HG03571 (cell line): ENCODE results near the gene ILRUN.
"Not testable (repeated sequence)": the region's sequence is repeated elsewhere in the genome, so short reads cannot be mapped to it uniquely, and the experiment has no call there.

Experiments used
- ATAC-seq: cut with Tn5 transposase; IDR thresholded peaks from one replicate; pipeline ENCODE4 v1.9.1; 2021; ENCODE audit not compliant: unreplicated experiment

The ILRUN gene

DNA sequence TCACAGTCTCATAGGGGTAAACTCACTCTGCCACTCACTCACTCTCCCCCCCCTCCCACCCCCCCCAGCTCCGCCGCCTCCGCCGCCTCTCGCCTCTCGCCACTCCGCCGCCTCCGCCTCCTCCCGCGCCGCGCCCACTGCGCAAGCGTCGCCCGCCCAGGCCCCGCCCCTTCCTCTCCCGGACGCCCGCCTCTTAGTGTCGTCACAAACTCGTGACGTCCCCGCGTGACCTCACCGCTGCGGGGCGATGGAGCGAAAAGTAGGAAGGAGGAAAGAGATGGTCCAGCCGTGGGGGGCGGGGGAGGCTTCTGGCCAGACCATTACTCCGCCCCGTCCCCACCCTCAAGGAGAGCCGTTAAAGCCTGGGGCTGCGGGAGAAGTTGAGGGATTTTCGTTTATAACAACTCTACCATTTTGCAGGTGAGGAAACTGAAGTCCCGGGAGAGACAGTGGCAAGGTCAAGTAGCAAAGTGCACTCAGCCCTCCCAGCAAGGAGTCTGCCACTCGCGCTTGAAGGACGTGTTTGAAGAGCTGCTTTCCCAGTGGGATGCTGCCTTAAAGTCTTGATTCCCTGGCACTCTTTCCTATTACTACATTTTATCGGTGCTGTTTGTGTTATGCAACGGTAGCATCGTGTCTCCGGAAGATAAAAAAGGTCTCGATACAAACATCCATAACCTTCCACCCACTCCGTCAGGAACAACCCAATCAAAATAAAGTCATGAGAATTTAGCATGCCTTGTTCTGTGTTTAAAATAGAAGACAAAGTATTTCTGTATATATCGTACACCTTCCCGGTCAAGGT, at the start of gene ILRUN:
ILRUN (minus strand) TSS at position 29 of the 805 bp plus-strand sequence. CDS start 164 bp downstream, outside the sequence.
- ATAC-seq, result peak; percentile 63

DNA sequence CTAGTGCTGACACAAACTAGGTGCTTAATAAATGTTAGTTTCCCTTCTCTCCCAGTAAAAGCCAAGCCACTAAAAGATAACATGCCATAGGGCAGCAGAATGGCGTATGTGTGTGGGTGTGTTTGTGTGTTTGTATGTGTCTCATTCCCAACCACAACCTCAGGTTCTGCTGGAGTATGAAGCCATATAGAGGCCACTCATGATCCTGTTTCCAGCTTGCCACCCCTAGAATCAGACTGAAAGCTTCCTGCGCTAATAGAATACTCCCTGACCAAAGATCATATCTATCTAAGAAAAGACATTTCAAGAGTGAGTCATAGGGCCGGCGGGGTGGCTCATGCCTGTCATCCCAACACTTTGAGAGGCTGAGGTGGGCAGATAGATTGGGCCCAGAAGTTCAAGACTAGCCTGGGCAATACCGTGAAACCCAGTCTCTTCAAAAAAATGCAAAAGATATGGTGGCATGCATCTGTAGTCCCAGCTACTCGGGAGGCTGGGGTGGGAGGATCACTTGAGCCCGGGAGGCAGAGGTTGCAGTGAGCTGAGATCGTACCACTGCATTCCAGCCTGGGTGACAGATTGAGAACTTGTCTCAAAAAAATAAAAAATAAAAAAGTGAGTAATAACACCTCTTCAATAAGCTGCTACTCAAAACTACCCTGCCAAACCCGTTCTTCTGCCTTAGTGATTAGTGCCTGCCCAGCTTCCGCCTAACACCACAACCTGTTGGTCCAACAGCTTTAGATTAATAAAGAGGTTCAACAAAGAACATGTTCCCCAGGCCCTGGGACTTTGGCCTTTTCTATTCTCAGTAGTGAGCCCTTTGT, 48.9 kb upstream of the ILRUN start:
- no peak for ATAC-seq

DNA sequence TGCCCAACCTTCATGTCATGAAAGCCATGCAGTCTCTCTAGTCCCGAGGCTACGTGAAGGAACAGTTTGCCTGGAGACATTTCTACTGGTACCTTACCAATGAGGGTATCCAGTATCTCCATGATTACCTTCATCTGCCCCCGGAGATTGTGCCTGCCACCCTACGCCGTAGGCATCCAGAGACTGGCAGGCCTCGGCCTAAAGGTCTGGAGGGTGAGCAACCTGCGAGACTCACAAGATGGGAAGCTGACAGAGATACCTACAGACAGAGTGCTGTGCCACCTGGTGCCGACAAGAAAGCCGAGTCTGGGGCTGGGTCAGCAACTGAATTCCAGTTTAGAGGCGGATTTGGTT, 47.7 kb upstream of the ILRUN start:
- not testable (repeated sequence) for ATAC-seq

DNA sequence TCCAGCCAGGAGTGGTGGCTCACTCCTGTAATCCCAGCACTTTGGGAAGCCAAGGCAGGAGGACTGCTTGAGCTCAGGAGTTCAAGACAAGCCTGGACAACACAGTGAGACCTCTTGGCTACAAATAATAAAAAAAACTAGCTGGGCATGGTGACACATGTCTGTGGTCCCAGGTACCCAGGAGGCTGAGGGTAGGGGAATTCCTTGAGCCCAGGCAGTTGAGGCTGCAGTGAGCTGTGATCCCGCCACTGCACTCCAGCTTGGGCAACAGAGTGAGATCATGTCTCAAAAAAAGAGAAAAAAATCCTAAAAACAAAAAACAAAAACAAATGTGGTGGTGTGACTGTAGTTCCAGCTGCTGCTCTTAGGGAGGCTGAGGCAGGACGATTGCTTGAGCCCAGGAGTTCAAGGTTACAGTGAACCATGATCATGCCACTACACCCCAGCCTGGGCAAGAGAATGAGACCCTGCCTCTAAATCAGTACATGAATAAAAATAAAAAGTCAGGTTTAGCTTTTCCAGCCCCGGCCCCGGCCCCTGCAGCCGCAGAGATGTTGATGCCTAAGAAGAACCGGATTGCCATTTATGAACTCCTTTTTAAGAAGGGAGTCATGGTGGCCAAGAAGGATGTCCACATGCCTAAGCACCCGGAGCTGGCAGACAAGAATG, 47.2 kb upstream of the ILRUN start:
- ATAC-seq, result no peak

DNA sequence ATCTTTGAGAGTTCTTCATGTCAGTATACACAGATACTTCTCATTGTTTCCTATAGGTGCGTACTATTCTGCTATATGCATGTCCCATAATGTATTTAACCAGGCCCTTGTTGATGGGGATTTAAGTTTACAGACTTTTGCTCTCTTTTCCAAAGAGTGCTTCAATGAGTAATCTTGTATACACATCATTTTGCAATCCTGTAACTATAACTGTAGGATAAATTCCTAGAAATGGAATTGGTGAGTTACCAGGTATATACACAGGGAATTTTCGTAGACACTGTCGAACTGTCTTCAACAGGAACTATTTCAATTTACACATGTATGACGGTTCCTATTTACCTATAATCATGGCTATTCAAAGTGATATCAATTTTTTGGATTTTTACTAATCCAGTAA, 45.5 kb upstream of the ILRUN start:
- no peak for ATAC-seq

DNA sequence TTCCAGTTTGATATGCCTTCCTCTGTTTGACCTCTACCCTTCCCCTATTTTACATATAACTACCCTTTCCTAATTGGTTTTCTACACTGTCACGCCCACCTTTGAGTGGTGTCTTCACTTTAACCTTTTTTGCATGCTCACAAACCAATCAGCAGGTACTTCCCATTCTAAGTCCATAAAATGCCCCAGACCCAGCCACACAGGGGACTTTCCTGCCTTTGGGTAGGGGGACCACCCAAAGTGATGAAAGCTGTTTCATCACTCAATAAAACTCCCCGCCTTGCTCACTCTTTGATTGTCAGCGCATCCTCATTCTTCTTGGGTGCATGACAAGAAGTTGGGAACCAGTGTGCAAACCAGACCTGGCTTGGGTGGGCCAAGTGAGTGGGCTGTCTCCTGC, 40.3 kb upstream of the ILRUN start:
- no peak for ATAC-seq

DNA sequence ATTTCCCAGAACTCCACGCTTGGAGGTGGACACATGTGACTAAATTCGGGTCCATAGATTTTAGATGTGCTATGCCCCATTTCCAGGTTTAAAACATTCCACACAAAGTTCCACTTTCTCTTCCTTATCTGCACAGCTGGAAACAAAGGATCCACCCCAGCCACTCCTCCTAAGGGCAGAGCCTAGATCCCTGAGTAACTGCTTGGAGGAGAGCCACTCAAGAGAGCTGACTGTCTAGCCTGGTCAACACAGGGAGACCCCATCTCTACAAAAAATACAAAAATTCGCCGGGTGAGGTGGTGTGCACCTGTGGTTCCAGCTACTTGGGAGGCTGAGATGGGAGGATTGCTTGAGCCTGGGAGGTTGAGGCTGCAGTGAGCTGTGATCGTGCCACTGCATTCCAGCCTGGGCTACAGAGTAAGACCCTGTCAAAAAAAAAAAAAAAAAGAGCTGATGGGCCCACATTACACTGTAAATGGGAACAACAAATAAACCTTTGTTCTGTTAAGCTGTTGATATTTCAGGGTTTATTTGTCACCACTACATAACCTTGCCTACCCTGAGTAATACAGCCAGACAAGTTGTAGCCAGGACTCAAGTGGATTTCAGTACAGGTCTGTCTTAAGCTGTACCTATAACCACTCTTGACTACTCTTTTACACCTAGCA, 35.0 kb upstream of the ILRUN start:
- ATAC-seq, result no peak

DNA sequence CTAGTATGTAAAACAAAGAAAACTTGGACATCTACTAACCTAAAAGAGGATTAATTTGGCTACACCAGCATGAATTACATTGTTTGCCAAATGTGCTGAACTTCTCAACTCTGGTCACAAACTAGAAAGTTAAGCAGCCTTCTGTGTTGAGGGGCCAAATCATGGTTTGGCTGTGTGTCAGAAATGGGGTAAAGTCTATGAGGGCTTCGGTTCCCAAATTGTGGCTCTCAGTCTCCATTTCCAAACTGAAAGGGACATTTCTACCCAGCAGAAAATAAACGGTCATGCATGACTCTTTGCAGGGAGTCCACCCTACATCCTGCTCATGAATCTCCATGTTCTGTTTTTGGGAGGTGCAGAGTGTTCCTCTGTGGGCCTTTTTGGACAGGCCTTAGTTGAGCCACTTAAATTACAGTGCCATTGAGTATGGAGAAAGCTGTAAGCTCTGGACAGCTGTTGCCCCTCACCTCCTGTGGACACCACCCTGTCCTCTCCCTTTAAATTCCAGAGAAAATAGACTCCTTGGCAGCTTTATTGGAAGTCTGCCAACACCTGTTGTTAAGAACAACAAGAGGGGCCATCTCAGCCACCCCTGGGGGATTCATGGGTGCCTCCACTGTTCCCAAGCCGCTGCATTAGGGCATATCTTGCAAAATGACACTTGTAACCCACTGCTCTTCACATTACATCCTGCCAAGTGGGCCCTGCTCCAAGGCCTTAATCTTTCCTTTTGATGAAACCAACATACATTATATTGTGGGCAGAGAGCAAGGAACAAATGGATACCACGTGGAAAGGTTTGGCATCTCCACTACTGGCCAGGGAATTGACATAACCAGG, 33.3 kb upstream of the ILRUN start:
- no peak for ATAC-seq

DNA sequence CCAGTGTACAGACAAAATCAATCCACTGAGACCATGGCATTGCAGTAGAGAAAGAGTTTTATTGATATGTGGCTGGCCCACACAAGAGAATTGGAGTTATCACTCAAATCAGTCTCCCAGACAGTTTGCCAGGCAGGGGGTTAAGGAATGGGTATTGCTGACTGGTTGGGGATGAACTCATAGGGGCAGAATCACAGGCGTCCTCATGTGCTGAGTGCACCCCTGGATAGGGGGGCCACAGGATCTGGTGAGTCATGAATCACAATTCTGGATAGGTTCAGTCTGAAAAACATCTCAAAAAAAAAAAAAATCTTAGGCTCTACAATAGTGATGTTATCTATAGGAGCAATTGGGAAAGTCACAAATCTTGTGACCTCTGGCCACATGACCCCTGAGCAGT, 29.5 kb upstream of the ILRUN start:
- no peak for ATAC-seq

DNA sequence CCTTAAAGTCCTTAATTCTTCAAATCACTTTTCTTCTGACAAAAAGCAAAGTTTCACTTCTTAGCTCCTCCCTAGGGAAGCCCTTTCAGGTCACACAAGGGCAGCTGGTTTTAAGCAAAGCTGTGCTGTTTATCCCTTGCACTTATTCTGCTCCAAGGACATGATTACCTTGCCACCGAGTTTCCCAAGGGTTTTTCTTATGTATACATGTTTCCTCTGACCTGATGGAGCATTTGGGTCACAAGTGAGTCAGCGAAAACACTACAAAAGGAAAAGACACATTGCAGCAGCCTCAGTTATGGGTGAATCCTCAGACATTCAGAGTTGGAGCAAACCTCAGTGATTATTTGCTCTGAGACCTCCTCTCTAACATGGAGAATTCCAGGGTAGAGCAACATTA, 26.6 kb upstream of the ILRUN start:
- no peak for ATAC-seq

DNA sequence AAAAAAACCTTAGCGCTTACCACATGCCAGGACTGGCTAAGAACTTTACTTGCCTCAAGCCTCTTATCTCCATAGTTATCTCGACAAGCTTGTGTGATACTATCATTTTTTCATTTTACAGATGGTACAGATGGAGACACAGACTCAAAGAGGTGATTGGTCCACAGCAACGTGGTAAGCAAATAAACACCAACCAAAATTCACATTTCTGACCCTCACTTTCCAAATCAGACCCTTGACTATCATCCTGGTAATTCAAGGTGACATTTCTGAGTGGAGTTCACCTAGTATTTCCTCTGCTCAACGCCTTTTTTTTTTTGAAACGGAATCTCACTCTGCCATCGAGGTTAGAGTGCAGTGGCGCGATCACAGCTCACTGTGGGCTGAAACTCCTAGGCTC, 25.9 kb upstream of the ILRUN start:
- no peak for ATAC-seq

DNA sequence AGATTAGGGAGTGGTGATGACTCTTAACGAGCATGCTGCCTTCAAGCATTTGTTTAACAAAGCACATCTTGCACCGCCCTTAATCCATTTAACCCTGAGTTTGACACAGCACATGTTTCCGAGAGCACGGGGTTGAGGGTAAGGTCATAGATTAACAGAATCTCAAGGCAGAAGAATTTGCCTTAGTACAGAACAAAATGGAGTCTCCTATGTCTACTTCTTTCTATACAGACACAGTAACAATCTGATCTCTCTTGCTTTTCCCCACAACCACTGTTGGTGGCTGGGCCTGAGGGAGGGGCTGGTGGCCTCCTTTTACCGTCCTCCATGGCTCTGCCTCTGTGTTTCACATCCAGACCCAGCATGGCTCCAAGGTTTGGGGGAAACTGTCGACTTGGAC, 23.6 kb upstream of the ILRUN start:
- not testable (repeated sequence) for ATAC-seq

DNA sequence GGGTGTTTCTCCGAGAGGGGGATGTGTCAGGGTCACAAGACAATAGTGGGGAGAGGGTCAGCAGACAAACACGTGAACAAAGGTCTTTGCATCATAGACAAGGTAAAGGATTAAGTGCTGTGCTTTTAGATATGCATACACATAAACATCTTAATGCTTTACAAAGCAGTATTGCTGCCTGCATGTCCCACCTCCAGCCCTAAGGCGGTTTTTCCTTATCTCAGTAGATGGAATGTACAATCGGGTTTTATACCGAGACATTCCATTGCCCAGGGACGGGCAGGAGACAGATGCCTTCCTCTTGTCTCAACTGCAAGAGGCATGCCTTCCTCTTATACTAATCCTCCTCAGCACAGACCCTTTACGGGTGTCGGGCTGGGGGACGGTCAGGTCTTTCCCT, 23.1 kb upstream of the ILRUN start:
- not testable (repeated sequence) for ATAC-seq

DNA sequence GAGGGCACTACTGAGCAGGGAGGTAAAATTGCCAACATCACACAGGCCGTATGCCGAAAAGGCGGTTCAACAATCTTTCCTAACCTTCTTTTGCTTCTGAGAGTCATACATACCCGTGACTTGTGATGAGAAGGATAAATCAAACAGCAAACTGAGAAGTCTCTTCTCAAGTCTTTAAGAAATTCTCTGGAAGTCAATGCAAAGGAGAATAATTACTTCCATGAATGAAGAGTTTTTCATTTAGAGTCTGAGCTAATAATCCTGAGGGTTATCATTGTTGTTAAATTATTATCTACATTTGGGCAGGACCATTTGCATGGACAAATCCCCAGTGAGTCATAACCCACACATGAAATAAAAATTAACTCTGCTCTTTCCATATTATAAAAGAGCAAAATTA, 22.4 kb upstream of the ILRUN start:
- ATAC-seq, result no peak

DNA sequence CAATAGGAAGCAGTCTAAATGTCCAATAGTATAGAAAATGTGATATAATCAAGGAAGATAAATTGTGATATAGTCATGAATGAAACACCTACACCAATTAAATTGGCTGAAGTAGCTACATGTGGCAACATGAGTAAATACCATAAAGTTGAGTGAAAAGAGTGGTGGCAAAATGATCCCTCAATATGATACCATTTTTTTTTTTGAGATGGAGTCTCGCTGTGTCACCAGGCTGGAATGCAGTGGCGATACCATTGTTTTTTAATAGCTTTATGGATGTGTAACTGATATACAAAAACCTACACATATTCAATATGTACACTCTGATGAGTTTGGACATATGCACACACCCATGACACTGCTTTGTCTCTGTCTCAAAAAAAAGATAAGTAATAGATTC, 20.9 kb upstream of the ILRUN start:
- no peak for ATAC-seq

DNA sequence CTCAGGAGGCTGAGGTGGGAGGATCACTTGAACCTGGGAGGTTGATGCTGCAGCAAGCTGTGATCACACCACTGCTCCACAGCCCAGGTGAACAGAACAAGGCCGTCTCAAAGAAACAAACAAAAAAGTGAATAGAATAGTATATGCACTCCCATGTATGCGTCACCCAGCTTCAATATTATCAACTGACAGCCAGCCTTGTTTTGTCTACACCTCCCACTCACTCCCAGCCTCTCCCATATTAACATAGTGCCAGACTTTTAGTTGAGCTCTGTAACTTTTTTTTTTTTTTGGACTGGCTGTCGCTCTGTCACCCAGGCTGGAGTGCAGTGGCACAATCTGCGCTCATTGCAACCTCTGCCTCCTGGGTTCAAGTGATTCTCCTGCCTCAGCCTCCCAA, 18.1 kb upstream of the ILRUN start:
- no peak for ATAC-seq

DNA sequence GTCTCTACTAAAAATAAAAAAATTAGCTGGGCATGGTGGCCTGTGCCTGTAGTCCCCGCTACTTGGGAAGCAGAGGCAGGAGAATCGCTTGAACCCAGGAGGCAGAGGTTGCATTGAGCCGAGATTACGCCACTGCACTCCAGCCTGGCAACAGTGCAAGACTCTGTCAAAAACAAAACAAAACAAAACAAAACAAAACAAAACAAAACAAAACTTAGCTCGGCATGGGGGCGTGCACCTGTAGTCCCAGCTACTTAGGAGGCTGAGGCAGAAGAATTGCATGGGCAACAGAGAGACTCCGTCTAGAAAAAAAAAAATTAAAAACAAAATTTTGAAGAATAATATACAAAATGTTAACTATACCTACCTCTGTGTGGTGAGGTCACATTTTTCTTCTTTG, 16.3 kb upstream of the ILRUN start:
- not testable (repeated sequence) for ATAC-seq

DNA sequence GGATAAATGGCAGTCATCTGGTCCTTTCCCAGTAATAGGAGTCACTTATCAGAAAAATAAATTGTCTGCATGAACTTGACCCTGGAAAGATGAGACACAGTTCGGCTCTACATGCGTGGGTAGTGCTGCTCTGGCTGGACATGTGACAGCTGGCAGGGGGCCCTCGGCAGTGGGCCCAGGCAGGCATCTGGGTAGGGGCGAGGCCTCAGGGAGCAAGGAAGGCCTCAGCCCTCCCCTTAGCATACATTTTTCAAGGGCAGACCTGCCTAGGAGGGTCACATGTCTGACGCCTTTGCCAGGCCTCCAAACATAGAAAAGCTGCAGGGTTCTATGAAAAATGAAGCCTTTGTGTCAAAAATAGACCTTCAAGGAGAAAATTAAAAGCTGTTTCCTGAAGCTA, 12.8 kb upstream of the ILRUN start:
- no peak for ATAC-seq

DNA sequence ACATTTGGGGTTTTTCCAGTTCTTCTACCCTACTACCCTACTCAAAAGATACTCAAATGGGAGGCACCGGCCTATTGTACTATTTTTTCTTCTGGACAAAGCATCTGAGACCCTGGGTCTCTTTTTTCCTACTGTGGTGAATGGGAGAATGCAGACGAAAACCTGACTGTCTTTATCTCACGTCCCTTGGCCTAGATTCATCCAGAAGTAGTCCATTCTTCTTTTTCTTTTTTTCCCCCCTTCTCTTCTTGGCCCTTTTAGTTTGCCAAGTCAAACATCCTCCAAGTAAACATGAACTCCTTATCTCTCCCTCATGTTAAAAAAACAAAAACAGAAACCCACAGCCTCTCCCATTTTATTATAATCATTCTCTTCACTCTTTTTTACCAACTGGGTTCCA, 8.7 kb upstream of the ILRUN start:
- no peak for ATAC-seq

DNA sequence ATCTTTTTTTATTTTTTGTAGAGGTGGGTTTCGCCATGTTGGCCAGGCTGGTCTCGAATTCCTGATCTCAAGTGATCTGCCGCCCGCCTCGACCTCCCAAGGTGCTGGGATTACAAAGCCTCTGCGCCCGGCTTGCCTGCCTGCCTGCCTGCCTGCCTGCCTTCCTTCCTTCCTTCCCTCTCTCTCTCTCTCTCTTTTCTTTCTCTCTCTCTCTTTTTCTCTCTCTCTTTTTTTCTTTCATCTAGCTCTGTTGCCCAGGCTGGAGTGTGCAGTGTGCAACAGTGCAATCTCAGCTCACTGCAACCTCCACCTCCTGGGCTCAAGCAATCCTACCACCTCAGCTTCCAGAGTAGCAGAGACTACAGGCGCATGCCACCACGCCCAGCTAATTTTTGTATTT, 4.6 kb upstream of the ILRUN start:
- ATAC-seq, result no peak
